ENCODE measurements around the gene FCN3. TPM values are rescaled to one million over a fixed set of nuclear protein-coding genes. Genes with fewer than 3 reads are reported as not detected.

Gene FCN3
- total RNA-seq, 4 donors from 2014 or later: not detected

GRCh38 chr1:27364696-27365371 is 9.8 kb downstream of the FCN3 start:
- DNase-seq: no peak
- H3K4me1 ChIP-seq: peaks cover 0 to 27% (median 15%) of the 10 kb centered on the region in 4 donors
- peak overlapping the region; percentile 86 to 99 (median 92) for H3K27ac ChIP-seq
- H3K4me3 ChIP-seq: peak overlapping the region; percentile 51 to 93 (median 70)
- H3K36me3 ChIP-seq: peaks cover 0 to 11% (median 0%) of the 10 kb centered on the region in 3 donors
- H3K9me3 ChIP-seq: no peaks in the 10 kb centered on the region
- TF ChIP-seq, protein P1, sequence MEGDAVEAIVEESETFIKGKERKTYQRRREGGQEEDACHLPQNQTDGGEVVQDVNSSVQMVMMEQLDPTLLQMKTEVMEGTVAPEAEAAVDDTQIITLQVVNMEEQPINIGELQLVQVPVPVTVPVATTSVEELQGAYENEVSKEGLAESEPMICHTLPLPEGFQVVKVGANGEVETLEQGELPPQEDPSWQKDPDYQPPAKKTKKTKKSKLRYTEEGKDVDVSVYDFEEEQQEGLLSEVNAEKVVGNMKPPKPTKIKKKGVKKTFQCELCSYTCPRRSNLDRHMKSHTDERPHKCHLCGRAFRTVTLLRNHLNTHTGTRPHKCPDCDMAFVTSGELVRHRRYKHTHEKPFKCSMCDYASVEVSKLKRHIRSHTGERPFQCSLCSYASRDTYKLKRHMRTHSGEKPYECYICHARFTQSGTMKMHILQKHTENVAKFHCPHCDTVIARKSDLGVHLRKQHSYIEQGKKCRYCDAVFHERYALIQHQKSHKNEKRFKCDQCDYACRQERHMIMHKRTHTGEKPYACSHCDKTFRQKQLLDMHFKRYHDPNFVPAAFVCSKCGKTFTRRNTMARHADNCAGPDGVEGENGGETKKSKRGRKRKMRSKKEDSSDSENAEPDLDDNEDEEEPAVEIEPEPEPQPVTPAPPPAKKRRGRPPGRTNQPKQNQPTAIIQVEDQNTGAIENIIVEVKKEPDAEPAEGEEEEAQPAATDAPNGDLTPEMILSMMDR (IDR thresholded peaks at IDR 0.05): no peak
- TF ChIP-seq POLR2A (IDR thresholded peaks at IDR 0.05): no peak
- no peaks in the 10 kb centered on the region for H3K27me3 ChIP-seq

GRCh38 chr1:27363766-27364695 is 10.6 kb downstream of the FCN3 start:
- no peaks in the 10 kb centered on the region for H3K9me3 ChIP-seq
- H3K4me1 ChIP-seq: peaks cover 0 to 27% (median 17%) of the 10 kb centered on the region in 4 donors
- DNase-seq: no peak
- peaks cover 0 to 11% (median 0%) of the 10 kb centered on the region in 3 donors for H3K36me3 ChIP-seq
- H3K4me3 ChIP-seq: no peak overlapping the region
- no peak overlapping the region for H3K27ac ChIP-seq
- TF ChIP-seq, protein P1 (IDR thresholded peaks at IDR 0.05): no peak
- TF ChIP-seq POLR2A (IDR thresholded peaks at IDR 0.05): no peak
- H3K27me3 ChIP-seq: no peaks in the 10 kb centered on the region

DNA sequence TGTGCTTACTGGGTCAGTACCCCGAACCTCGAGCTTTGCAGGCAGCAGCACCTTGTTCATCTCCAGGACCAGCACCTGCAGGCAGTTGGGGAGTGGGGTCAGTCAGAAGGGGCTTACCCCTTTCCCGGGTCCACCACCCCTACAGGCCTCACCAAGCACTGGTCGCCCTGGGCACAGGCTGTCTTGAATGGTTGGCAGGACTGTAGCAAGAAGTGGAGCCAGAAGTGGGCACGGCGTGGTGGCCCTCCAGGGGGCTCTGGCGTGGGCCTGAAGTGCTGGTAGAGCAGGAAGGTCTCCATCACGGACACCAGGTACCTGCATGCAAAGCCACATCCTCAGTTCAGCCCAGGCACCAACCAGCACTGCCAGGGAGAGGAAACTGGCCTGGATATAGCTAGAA is 13.1 kb downstream of the FCN3 start:
- peaks cover 3 to 36% (median 21%) of the 10 kb centered on the region in 4 donors for H3K4me1 ChIP-seq
- H3K4me3 ChIP-seq: no peak overlapping the region
- DNase-seq: no peak
- H3K36me3 ChIP-seq: peaks cover 0 to 14% (median 0%) of the 10 kb centered on the region in 3 donors
- H3K27ac ChIP-seq: no peak overlapping the region
- TF ChIP-seq, protein P1 (IDR thresholded peaks at IDR 0.05): no peak
- no peak for TF ChIP-seq POLR2A (IDR thresholded peaks at IDR 0.05)
- no peaks in the 10 kb centered on the region for H3K27me3 ChIP-seq
- H3K9me3 ChIP-seq: no peaks in the 10 kb centered on the region

DNA sequence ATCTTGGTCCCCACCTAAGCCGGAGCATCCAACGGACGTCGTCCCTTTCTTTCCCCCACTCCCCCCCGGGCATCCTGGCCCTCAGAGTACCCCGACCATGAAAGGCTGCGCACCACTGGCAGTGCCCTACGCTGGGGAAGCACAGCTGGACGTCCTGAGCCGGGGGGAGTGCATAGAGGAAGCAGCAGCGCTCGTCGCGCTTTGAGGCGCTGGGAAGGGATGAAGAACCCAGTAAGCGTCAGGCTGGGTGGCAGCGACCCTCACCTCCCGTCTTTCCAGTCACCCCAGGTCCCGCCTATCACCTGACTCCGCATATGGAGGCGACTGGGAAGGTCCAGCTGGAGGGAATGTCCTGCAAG is 13.6 kb downstream of the FCN3 start:
- H3K27me3 ChIP-seq: no peaks in the 10 kb centered on the region
- DNase-seq: no peak
- no peak overlapping the region for H3K27ac ChIP-seq
- H3K4me1 ChIP-seq: peaks cover 3 to 36% (median 24%) of the 10 kb centered on the region in 4 donors
- TF ChIP-seq, protein P1 (IDR thresholded peaks at IDR 0.05): no peak
- TF ChIP-seq POLR2A (IDR thresholded peaks at IDR 0.05): no peak
- peaks cover 0 to 19% (median 0%) of the 10 kb centered on the region in 3 donors for H3K36me3 ChIP-seq
- peak overlapping the region in 3 of 4 donors; percentile 42 to 51 (median 44) for H3K4me3 ChIP-seq
- H3K9me3 ChIP-seq: no peaks in the 10 kb centered on the region

DNA sequence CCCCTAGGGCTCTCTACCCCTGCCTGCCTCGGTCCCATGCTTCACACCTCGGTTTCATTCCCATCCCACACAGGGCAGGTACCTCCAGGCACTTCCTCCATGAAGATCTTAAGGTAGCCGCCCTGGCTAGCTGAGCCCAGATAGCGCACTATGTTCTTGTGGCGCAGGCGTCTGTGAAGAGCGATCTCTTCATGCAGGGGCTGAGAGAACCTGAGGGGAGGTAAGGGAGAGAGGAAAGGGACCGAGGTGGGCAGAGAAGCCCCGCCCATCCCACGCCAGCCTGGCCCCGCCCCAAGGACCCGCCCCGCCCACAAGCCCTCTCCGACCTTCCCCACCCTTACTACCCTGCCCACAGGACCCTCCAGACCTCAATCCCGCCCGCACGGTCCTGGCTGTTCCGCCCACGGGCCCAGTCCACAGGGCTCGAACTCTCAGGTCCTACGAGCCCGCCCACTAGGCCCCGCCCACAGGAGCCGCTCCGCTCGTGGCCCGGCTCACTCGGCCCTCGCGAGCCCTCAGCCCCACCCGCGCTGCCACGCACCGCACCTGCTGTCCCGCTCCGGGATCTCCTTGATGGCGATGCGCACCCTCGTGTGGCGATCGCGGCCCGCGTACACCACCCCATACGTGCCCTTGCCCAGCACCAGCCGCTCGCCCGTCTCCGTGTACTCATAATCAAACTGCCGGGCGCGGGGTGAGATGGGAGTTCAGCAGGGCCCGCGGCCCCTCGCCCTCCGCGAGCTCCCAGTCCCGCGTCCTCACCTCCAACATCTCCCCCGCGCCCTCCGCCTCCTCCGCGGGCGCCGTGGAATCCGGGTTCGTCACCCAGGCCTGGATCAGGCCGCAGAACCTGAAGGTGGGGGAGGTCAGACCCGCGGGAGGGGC is 14.2 kb downstream of the FCN3 start:
- Histone ChIP-seq H3K4me3 (peak overlapping the region; percentile 42 to 51 (median 46)), H3K36me3 (peaks cover 0 to 25% (median 0%) of the 10 kb centered on the region in 3 donors), H3K27me3 (no peaks in the 10 kb centered on the region), H3K4me1 (peaks cover 3 to 36% (median 24%) of the 10 kb centered on the region in 4 donors), H3K9me3 (no peaks in the 10 kb centered on the region), H3K27ac (peak overlapping the region in 2 of 4 donors; percentile 20 to 49)
- peak; percentile 55 to 77 (median 67) for DNase-seq
- TF ChIP-seq POLR2A (IDR thresholded peaks at IDR 0.05): no peak
- TF ChIP-seq, protein P1 (IDR thresholded peaks at IDR 0.05): no peak
